GM19463 (cell line): ENCODE results near the gene PPP2R5C.
"Not testable (repeated sequence)": the region's sequence is repeated elsewhere in the genome, so short reads cannot be mapped to it uniquely, and the experiment has no call there.

ENCODE experiments used
- ATAC-seq: cut with Tn5 transposase; IDR thresholded peaks from one replicate; pipeline ENCODE4 v1.9.1; 2021; ENCODE audit warnings: mild to moderate bottlenecking, moderate library complexity; ENCODE audit not compliant: unreplicated experiment

Gene PPP2R5C

DNA sequence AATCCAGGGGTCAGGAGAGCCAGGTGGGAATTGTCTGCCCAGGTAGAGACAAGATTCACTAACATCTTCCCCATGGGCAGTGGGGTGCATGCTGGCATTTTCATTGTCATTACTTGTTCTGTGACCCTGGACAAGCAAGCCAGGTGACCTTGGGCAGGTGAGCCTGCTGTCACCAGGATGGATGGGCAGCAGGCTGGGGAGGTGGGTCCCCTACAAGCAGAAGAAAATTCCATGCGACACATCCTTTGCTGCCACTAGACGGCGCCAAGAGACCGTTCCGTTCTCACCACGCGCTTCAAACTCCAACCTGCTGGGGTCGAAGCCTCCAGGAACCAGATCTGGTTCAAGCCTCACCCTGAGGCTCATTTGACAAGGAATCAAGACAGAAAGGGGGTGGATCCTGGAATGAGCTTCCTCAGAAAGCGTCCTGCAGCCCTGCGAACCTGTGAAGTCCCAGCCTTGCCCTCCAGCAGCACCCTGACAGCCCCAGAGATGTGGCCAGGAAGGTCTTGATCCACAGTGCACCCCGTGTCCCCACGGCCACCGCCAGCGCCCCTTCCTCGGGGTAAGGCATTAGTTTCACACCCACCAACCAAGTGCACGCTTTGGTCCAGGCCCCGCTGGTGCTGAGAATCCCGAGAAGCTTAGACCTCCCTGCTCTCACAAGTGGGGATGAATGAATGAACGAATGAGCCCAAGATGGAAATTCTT, 199.7 kb downstream of the PPP2R5C start:
- ATAC-seq = no peak

- ATAC-seq = no peak
These were observed 200.4 kb downstream of the PPP2R5C start for GRCh38 chr14:101961746-101962502.

- no peak for ATAC-seq
These were observed 201.0 kb downstream of the PPP2R5C start for GRCh38 chr14:101962503-101962874.

- no peak for ATAC-seq
These were observed 201.5 kb downstream of the PPP2R5C start for GRCh38 chr14:101963052-101963451.

DNA sequence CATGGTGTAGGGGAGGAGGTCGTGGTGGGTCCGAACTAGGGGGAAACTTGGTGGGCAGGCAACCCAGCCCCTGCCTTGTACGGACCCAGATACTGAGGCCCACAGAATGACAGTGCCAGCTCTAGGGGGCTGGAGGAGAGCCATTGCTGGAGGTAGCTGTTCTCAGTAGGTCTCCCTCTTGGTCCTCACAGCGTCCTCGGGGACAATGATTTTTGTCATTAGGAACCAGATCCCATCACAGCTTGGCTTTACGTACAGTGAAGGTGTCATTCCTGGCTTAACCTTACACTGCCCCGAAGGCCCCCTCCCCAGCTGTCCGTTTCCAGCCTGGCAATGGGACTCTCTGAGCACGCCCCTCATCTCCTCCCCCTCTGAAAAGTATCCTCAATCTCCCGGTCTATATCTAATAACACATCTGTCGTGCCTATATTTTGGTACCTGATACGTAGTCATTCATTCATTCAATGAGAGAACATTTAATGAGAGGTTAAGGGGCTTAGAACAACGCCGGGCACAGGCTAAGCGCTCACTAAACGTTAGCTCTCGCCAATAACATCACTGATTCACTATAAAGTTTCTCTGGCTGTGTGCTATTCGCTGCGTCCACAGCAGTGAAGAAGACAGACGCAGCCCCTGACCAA, 202.3 kb downstream of the PPP2R5C start:
- no peak for ATAC-seq

- ATAC-seq = peak; percentile 82
These were observed 203.0 kb downstream of the PPP2R5C start, which contains the start of gene DYNC1H1 for GRCh38 chr14:101964297-101965180. DYNC1H1 (plus strand) TSS chr14:101964573; CDS start chr14:101964692, 119 bp downstream.

DNA sequence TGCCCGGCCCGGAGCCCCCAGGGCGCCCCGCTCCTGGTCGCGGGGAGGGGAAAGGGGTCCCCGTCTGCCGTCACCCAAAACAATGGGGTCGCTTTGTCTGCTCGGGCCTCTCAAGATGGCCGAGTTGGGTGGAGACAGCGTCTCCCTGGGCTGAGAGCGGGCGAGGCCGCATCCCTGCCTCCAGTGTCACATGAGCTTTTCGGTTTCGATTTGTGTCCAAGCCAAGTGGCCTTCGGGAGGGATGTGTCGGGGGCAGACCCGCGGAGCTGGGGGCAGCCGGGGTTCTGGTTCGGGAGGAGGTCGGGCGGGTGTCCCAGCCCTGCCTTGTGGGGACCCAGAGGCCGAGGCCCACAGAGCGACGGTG, 203.7 kb downstream of the PPP2R5C start:
- ATAC-seq = peak; percentile 32

- no peak for ATAC-seq
These were observed 204.5 kb downstream of the PPP2R5C start for GRCh38 chr14:101965770-101966722.

GRCh38 chr14:101966742-101967141, 205.2 kb downstream of the PPP2R5C start:
- no peak for ATAC-seq

DNA sequence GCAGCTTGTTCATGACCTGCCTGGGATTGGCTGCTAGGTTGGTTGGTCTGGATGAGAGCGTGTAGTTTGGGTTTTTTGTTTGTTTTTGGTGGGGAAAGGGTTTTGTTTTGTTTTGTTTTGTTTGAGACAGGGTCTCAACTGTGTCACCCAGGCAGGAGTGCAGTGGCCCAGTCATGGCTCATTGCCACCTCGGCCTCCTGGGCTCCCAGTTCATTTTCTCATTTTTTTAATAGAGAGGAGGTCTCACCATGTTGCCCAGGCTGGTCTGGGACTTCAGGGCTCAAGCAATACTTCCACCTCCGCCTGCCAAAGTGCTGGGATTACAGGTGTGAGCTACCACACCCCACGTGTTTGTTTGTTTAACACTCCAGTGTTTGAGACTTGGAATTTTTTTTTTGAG, 206.7 kb downstream of the PPP2R5C start:
- ATAC-seq = no peak

GRCh38 chr14:101969481-101969880, 208.0 kb downstream of the PPP2R5C start:
- no peak for ATAC-seq

- no peak for ATAC-seq
These were observed 209.4 kb downstream of the PPP2R5C start for GRCh38 chr14:101970830-101971400.

DNA sequence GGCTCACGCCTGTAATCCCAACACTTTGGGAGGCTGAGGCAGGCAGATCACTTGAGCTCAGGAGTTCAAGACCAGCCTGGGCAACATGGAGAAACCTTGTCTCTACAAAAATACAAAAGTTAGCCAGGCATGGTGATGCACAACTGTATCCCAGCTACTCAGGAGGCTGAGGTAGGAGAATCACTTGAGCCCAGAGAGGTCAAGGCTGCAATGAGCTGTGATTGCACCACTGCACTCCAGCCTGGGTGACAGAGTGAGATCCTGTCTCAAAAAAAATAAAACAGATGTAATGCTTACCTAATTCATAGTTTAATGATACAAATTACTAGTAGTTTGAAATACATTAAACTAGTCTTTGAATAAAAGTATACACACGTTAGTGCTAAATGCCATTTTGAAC, 209.9 kb downstream of the PPP2R5C start:
- not testable (repeated sequence) for ATAC-seq

- no peak for ATAC-seq
These were observed 210.8 kb downstream of the PPP2R5C start for GRCh38 chr14:101972126-101972866.

GRCh38 chr14:101973356-101973755, 211.8 kb downstream of the PPP2R5C start:
- no peak for ATAC-seq

DNA sequence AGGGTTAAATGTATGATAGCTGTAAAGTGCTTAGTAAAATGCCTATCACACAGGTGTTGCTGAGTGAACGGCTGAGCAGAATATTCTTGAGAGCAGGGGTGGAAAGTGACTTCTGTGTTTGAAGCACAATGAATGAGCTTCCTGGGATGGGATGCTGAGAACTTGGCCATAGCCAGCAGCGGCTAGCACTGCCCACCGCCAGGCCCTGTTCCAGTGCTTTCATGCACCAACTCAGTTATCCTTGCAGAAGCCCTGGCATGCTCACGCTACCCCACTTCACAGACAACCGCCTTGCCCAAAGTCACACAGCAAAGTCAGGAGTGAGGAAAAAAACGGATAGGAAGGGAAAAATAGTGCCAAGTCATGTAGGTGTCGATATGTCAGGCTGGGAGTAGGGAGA, 213.7 kb downstream of the PPP2R5C start:
- no peak for ATAC-seq
